HCT116 (cell line): Measurements from ENCODE around the gene MANEAL. TPM values are rescaled to one million over a fixed set of nuclear protein-coding genes. Genes with fewer than 3 reads are reported as not detected.

Experiments
- ATAC-seq: fragments of 200-7000 bp; cut with Tn5 transposase; 2 replicates; pipeline ENCODE4 v1.9.1; 2020; ENCODE audit warnings: mild to moderate bottlenecking, moderate library complexity
- BruUV-seq: library from RNA; stranded (reverse); fragments of 400-500 nt; replicated peaks from 2 replicates; lab custom pipeline; 2021; lab: Mats Ljungman, UMichigan
- CTCF ChIA-PET: fragments of 300-600 bp; sonication (Branson Sonifier 250); formaldehyde crosslinking; loops from one replicate; lab custom pipeline; 2021; ENCODE audit warnings: antibody characterized with exemption; lab: Charles Lee
- POLR2A ChIA-PET: fragments of 300-600, 350-600 bp; sonication (Branson Sonifier 250); formaldehyde crosslinking; loops from one replicate; lab custom pipeline; 2021; ENCODE audit warnings: antibody characterized with exemption; lab: Charles Lee
- RAD21 ChIA-PET, 2 experiments: fragments of 300-600 bp; sonication (Branson Sonifier 250); formaldehyde crosslinking; loops; one replicate each; lab custom pipeline; 2023; ENCODE audit warnings: low total read pairs in 2 of 2; ENCODE audit not compliant: uncharacterized antibody in 2 of 2, unreplicated experiment in 2 of 2, low non-redundant PET in 1 of 2; lab: Charles Lee
- DNase-seq: peaks from one replicate; pipeline ENCODE4 v3.0.0-alpha.2; 2010; ENCODE audit warnings: low read depth, low spot score
- H2AFZ ChIP-seq: fragments of 200-600 bp; shearing (Covaris generic), sonication (generic); 2 replicates; pipeline ENCODE4 v1.6.1; 2017; ENCODE audit warnings: low read depth, mixed run types, mixed read lengths, antibody characterized with exemption, low read length; ENCODE audit not compliant: poor library complexity, severe bottlenecking
- H3K27ac ChIP-seq: 2 replicates; pipeline ENCODE4 v1.5.1; 2012; ENCODE audit warnings: low read depth, low read length
- H3K27me3 ChIP-seq: fragments of 200-600 bp; sonication (generic); 2 replicates; pipeline ENCODE4 v1.6.1; 2016; ENCODE audit warnings: mixed run types, low read length, mixed read lengths; ENCODE audit not compliant: insufficient read depth
- H3K36me3 ChIP-seq, 2 experiments: fragments of 200-500 bp in 1 of 2; fragments of 200-600 bp in 1 of 2; sonication (Bioruptor generic) in 1 of 2; sonication (generic) in 1 of 2; 2 replicates each; pipeline versions ENCODE4 v1.5.1 to v1.6.1; 2014 to 2016; ENCODE audit warnings: low read length in 2 of 2, inconsistent platforms in 1 of 2, mixed read lengths in 1 of 2, mixed run types in 1 of 2; ENCODE audit not compliant: insufficient read depth in 2 of 2, control insufficient read depth in 1 of 2
- H3K4me1 ChIP-seq, 2 experiments: fragments of 200-600 bp in 1 of 2; sonication (generic) in 1 of 2; 2 replicates each; pipeline versions ENCODE4 v1.5.1 to v1.6.1; 2012 to 2017; ENCODE audit warnings: low read length in 2 of 2, inconsistent platforms in 1 of 2, mild to moderate bottlenecking in 1 of 2, mixed read lengths in 1 of 2, mixed run types in 1 of 2, moderate library complexity in 1 of 2; ENCODE audit not compliant: insufficient read depth in 2 of 2, control insufficient read depth in 1 of 2
- H3K4me2 ChIP-seq: fragments of 200-600 bp; sonication (generic); 2 replicates; pipeline ENCODE4 v1.6.1; 2017; ENCODE audit warnings: mixed run types, low read length, mixed read lengths
- H3K4me3 ChIP-seq, 2 experiments: fragments of 200-600 bp in 1 of 2; sonication (generic) in 1 of 2; replicated peaks in 1 of 2; 2 replicates each; pipeline ENCODE4 v1.5.1; 2011 to 2016; ENCODE audit warnings: low read length in 2 of 2, control low read depth in 1 of 2, low read depth in 1 of 2, mild to moderate bottlenecking in 1 of 2, mixed read lengths in 1 of 2, mixed run types in 1 of 2
- H3K79me2 ChIP-seq: fragments of 200-600 bp; sonication (generic); 2 replicates; pipeline ENCODE4 v1.6.1; 2017; ENCODE audit warnings: mild to moderate bottlenecking, mixed run types, low read length, moderate library complexity, mixed read lengths; ENCODE audit not compliant: insufficient read depth
- H3K9ac ChIP-seq: fragments of 200-600 bp; sonication (generic); 2 replicates; pipeline ENCODE4 v1.6.1; 2016; ENCODE audit warnings: low read length, mixed read lengths
- H3K9me2 ChIP-seq: fragments of 200-600 bp; sonication (generic), shearing (Covaris generic); 2 replicates; pipeline ENCODE4 v1.6.1; 2017; ENCODE audit warnings: mixed run types, mild to moderate bottlenecking, moderate library complexity; ENCODE audit not compliant: insufficient read depth
- H3K9me3 ChIP-seq, 2 experiments: fragments of 200-500 bp in 1 of 2; fragments of 200-600 bp in 1 of 2; sonication (Bioruptor generic) in 1 of 2; sonication (generic) in 1 of 2; 2 replicates each; pipeline ENCODE4 v1.6.1; 2014 to 2017; ENCODE audit warnings: low read length in 2 of 2, mixed read lengths in 2 of 2, inconsistent platforms in 1 of 2, low read depth in 1 of 2, mild to moderate bottlenecking in 1 of 2, mixed run types in 1 of 2, moderate library complexity in 1 of 2; ENCODE audit not compliant: control insufficient read depth in 1 of 2, insufficient read depth in 1 of 2
- H4K20me1 ChIP-seq: fragments of 200-600 bp; sonication (generic), shearing (Covaris generic); 2 replicates; pipeline ENCODE4 v1.6.1; 2017; ENCODE audit warnings: mixed run types, mild to moderate bottlenecking, moderate library complexity; ENCODE audit not compliant: insufficient read depth
- EZH2phosphoT487 ChIP-seq: fragments of 200-600 bp; IDR thresholded peaks from 2 replicates; pipeline ENCODE4 v1.6.1; 2018; ENCODE audit warnings: antibody characterized with exemption, borderline replicate concordance
- POLR2A ChIP-seq: IDR thresholded peaks from 2 replicates; pipeline ENCODE4 v1.7.0; 2011; ENCODE audit warnings: borderline replicate concordance; ENCODE audit not compliant: insufficient read depth, insufficient read length; ENCODE audit errors: extremely low read depth
- POLR2AphosphoS5 ChIP-seq: IDR thresholded peaks from 2 replicates; pipeline ENCODE4 v1.6.1; 2011; ENCODE audit warnings: mild to moderate bottlenecking, low read depth, low read length, moderate library complexity
- SIN3A ChIP-seq: IDR thresholded peaks from 2 replicates; pipeline ENCODE4 v1.6.1; 2012; ENCODE audit warnings: low read depth
- SP1 ChIP-seq: IDR thresholded peaks from 2 replicates; pipeline ENCODE4 v1.6.1; 2012; ENCODE audit warnings: low read depth
- TCF7L2 ChIP-seq: IDR thresholded peaks from 2 replicates; pipeline ENCODE4 v1.7.0; 2011; ENCODE audit warnings: borderline replicate concordance, inconsistent platforms; ENCODE audit not compliant: insufficient read depth, insufficient read length; ENCODE audit errors: extremely low read depth
- intact Hi-C: fragments of 100-400 bp; cut with micrococcal nuclease; formaldehyde crosslinking; loops from 2 replicates; pipeline ENCODE4 v1.10.0; 2022
- total RNA-seq: library from RNA; stranded (reverse); gene quantifications from one replicate; pipeline ENCODE4 v1.2.1, GENCODE V29; 2021; ENCODE audit not compliant: unreplicated experiment
- TF ChIP-seq, protein P1 (sequence below): IDR thresholded peaks from 2 replicates; pipeline ENCODE4 v1.6.1; 2012; ENCODE audit warnings: low read depth

MANEAL gene
- total RNA-seq, 1 experiment from 2014 or later, result 17.3 TPM

DNA sequence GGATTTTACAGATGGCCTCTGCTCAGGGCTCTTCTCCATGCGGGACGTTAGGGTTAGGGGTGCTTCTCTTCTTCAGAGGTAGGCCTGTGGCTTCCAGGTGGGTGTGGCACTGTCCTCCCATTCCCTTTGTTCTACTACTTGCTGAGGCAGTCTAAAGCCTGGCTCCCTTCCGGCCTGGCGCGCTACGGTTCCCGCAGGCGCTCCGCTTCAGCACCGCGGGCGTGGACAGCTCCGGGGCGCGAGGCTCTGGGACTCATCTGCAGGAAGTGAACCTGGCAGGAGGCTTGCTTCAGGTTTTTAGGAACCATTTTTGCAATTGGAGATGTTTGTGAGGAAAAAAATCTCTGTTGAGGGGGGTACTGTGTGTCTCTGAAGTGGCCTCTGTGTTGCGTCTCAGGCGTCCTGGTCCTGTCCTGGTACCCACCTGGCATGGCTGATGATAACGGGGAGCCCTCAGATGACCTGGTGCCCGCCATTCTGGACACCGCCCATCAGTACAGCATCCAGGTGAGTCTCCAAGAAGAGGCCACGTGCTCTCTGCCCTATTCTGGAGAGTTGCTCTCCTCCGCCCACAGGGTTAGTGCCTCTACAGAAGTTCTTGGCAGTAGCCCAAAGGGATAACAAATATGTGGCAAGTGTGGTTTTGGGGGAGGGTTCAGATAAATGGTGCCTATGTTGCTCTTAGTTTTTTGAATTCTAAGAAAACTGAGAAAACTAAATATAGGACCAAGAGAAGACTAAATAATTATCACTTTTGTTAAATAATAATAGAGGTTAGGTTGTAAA lies 1.9 kb downstream of the MANEAL start:
- ATAC-seq (no peak), DNase-seq (no peak)
- Histone ChIP-seq H3K4me2 (peak overlapping the region; percentile 91), H3K9me3 (no peaks in the 10 kb centered on the region), H3K27me3 (no peaks in the 10 kb centered on the region), H3K27ac (no peak overlapping the region), H3K9ac (peak overlapping the region; percentile 70), H3K36me3 (peaks cover 2 to 8% of the 10 kb centered on the region in 2 experiments; a peak in 2 of 4 replicates), H4K20me1 (no peaks in the 10 kb centered on the region), H3K4me1 (peaks cover 10 to 17% of the 10 kb centered on the region in 2 experiments; a peak in 3 of 4 replicates), H3K4me3 (peak overlapping the region; percentile 63 to 76), H3K79me2 (peaks cover 15% of the 10 kb centered on the region), H2AFZ (no peak overlapping the region), H3K9me2 (no peaks in the 10 kb centered on the region)
- no TSS peak for BruUV-seq
- POLR2A ChIA-PET, result no interaction called here
- TF ChIP-seq POLR2AphosphoS5, result no peak
- no peak for TF ChIP-seq POLR2A
- no peak for TF ChIP-seq SP1
- TF ChIP-seq, protein P1, sequence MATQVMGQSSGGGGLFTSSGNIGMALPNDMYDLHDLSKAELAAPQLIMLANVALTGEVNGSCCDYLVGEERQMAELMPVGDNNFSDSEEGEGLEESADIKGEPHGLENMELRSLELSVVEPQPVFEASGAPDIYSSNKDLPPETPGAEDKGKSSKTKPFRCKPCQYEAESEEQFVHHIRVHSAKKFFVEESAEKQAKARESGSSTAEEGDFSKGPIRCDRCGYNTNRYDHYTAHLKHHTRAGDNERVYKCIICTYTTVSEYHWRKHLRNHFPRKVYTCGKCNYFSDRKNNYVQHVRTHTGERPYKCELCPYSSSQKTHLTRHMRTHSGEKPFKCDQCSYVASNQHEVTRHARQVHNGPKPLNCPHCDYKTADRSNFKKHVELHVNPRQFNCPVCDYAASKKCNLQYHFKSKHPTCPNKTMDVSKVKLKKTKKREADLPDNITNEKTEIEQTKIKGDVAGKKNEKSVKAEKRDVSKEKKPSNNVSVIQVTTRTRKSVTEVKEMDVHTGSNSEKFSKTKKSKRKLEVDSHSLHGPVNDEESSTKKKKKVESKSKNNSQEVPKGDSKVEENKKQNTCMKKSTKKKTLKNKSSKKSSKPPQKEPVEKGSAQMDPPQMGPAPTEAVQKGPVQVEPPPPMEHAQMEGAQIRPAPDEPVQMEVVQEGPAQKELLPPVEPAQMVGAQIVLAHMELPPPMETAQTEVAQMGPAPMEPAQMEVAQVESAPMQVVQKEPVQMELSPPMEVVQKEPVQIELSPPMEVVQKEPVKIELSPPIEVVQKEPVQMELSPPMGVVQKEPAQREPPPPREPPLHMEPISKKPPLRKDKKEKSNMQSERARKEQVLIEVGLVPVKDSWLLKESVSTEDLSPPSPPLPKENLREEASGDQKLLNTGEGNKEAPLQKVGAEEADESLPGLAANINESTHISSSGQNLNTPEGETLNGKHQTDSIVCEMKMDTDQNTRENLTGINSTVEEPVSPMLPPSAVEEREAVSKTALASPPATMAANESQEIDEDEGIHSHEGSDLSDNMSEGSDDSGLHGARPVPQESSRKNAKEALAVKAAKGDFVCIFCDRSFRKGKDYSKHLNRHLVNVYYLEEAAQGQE, result peak; percentile 93
- no peak for TF ChIP-seq TCF7L2
- no peak for TF ChIP-seq EZH2phosphoT487
- 0 out of 2 replicates have a peak, but pooled peaks have one; percentile 30 for TF ChIP-seq SIN3A
- CTCF ChIA-PET, result no interaction called here
- RAD21 ChIA-PET, result no interaction called here
- intact Hi-C loops, result no loop called here
